Smooth muscle cell of the coronary artery (primary cell): ENCODE measurements around the gene ZNF626. TPM values are rescaled to one million over a fixed set of nuclear protein-coding genes. Genes with fewer than 3 reads are reported as not detected.

Experiments
- total RNA-seq: library from RNA; depleted of rRNA; stranded (reverse); fragments of >200 nt; gene quantifications from 2 replicates; pipeline ENCODE4 v1.2.3, GENCODE V29; 2014; ENCODE audit warnings: low replicate concordance

Gene ZNF626
- 5.3 and 9.5 TPM in 2 replicates for total RNA-seq

DNA sequence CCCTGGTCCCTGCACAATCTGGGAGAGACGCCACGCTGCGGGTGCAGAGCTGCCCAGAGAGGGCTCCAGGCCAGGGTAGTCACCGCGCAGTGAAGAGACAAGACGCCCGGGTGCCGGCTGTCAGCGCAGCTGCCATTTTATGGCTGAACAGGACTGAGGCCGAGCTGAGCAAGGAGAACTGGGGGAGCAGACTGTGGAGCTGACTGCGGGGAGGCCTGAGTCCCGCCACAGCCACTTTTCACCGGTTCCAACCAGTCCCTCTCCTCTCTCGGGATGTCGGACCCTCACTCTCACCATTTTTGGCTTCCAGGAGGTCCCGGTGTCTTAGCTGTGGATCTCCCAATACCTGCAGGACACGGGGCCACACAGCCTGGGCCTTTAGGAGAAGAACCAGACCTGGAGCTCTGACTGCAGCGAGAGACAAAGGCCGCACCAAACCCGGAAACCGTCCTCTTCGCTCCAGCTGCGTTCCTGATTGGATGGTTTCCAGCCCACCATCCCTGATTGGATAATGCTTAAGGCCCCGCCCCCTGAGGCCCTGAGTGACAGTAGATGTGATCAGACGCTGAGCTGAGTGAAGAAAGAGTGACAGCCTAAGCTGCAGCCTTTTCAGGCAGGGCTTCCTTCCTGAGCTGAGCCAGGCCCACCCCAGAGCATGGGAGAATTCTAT lies at the start of gene ZNF626:
TSS of gene ZNF626 (minus strand) at position 422 of the 670 bp plus-strand sequence. CDS start at position 297, 125 bp downstream.

Other genes with a start within 250 kb of the ZNF626 start
- 2.3 and 7.1 TPM in 2 replicates for gene ZNF737, start 95.8 kb downstream of the ZNF626 start, total RNA-seq
- gene ZNF66, start 114.7 kb upstream of the ZNF626 start, total RNA-seq = 0.82 and 1.3 TPM in 2 replicates